ENCODE results near the gene CPLANE1.
"Not testable (repeated sequence)": the region's sequence is repeated elsewhere in the genome, so short reads cannot be mapped to it uniquely, and the experiment has no call there.

The CPLANE1 gene

DNA sequence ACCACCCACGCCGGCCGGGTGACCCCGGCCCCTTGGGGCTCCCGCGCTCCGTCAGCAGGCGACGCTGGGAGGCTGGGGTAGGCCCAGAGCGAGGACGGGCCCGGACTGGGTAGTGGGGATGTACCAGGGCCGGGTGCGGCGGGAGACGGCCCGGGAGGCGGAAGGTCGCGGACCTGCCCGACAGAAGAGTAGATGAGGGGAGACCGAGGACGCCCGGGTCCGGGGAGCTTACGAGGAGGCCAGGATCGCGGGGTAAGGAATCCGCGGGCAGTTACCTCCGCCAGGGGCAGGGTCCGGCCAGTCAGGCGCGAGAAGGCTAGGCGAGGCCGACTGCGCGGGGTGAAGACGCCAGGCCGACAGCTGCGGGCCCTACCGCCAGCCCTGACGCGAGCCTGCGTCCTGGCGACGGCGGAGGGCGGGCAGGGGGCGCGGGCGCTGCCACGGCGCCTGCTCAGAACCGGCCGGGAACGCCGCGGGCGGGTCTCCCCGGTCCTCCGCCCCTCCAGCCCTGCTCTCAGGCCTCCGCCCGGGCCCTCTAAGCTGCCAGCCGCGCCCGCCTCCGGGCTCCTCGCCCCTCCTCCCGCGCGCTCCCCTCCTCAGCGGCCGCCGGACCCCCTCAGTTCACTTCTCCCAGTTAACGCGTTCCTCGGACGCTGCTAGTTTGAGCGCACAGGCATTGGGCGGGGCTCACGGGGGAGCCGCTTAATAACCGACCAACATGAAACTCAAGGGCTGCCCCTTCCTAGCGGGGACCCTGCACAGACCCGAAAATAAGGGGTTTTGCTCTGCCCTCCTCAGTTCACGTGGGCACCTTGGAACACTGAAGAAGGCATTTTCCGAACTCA is at the start of gene CPLANE1:
CPLANE1 (minus strand) TSS at position 407 of the 845 bp plus-strand sequence. CDS start 1,678 bp downstream, outside the sequence.
- Histone ChIP-seq H2AFZ (peak within 1 kb of the TSS; percentile 100), H3K27me3 (ENCODE audit: control insufficient read depth, insufficient read depth, low read length) (no peaks in the 10 kb centered on the region), H3K4me3 (ENCODE audit: low read depth, low read length) (peak within 1 kb of the TSS; percentile 83), H3K9ac (peak within 1 kb of the TSS; percentile 49), H3K36me3 (ENCODE audit: control insufficient read depth, insufficient read depth, low read length) (no peaks in the 10 kb centered on the region), H3K27ac (peak within 1 kb of the TSS; percentile 84), H3K4me2 (ENCODE audit: low read length) (peak within 1 kb of the TSS; percentile 94), H3K79me2 (peaks cover 4% of the 10 kb centered on the region), H3K9me3 (ENCODE audit: control insufficient read depth, low read length) (no peaks in the 10 kb centered on the region), H3K4me1 (peaks cover 8% of the 10 kb centered on the region)
- TF ChIP-seq, protein P1, sequence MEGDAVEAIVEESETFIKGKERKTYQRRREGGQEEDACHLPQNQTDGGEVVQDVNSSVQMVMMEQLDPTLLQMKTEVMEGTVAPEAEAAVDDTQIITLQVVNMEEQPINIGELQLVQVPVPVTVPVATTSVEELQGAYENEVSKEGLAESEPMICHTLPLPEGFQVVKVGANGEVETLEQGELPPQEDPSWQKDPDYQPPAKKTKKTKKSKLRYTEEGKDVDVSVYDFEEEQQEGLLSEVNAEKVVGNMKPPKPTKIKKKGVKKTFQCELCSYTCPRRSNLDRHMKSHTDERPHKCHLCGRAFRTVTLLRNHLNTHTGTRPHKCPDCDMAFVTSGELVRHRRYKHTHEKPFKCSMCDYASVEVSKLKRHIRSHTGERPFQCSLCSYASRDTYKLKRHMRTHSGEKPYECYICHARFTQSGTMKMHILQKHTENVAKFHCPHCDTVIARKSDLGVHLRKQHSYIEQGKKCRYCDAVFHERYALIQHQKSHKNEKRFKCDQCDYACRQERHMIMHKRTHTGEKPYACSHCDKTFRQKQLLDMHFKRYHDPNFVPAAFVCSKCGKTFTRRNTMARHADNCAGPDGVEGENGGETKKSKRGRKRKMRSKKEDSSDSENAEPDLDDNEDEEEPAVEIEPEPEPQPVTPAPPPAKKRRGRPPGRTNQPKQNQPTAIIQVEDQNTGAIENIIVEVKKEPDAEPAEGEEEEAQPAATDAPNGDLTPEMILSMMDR (IDR thresholded peaks at IDR 0.05), result peak; percentile 20

GRCh38 chr5:37296313-37296712 is 47.1 kb upstream of the CPLANE1 start:
- H3K27ac ChIP-seq; H3K9ac ChIP-seq; H3K4me3 ChIP-seq (ENCODE audit: low read depth, low read length); H3K36me3 ChIP-seq (ENCODE audit: control insufficient read depth, insufficient read depth, low read length); H3K79me2 ChIP-seq; H3K4me1 ChIP-seq; H3K4me2 ChIP-seq (ENCODE audit: low read length); H3K27me3 ChIP-seq (ENCODE audit: control insufficient read depth, insufficient read depth, low read length); H3K9me3 ChIP-seq (ENCODE audit: control insufficient read depth, low read length); H2AFZ ChIP-seq: not testable (repeated sequence)

GRCh38 chr5:37283214-37283820 is 34.1 kb upstream of the CPLANE1 start:
- no peaks in the 10 kb centered on the region for H3K4me1 ChIP-seq
- no peak overlapping the region for H3K4me3 ChIP-seq (ENCODE audit: low read depth, low read length)
- no peak overlapping the region for H3K4me2 ChIP-seq (ENCODE audit: low read length)
- H3K79me2 ChIP-seq, result no peaks in the 10 kb centered on the region
- no peaks in the 10 kb centered on the region for H3K27me3 ChIP-seq (ENCODE audit: control insufficient read depth, insufficient read depth, low read length)
- H2AFZ ChIP-seq, result no peak overlapping the region
- no peaks in the 10 kb centered on the region for H3K36me3 ChIP-seq (ENCODE audit: control insufficient read depth, insufficient read depth, low read length)
- H3K9ac ChIP-seq, result no peak overlapping the region
- TF ChIP-seq, protein P1 (IDR thresholded peaks at IDR 0.05), result no peak
- no peaks in the 10 kb centered on the region for H3K9me3 ChIP-seq (ENCODE audit: control insufficient read depth, low read length)
- H3K27ac ChIP-seq, result no peak overlapping the region

GRCh38 chr5:37275511-37275910 is 26.3 kb upstream of the CPLANE1 start:
- H3K4me1 ChIP-seq, result no peaks in the 10 kb centered on the region
- no peak overlapping the region for H3K4me3 ChIP-seq (ENCODE audit: low read depth, low read length)
- no peak overlapping the region for H3K4me2 ChIP-seq (ENCODE audit: low read length)
- no peak overlapping the region for H2AFZ ChIP-seq
- no peaks in the 10 kb centered on the region for H3K9me3 ChIP-seq (ENCODE audit: control insufficient read depth, low read length)
- H3K27me3 ChIP-seq (ENCODE audit: control insufficient read depth, insufficient read depth, low read length), result no peaks in the 10 kb centered on the region
- H3K79me2 ChIP-seq, result no peaks in the 10 kb centered on the region
- TF ChIP-seq, protein P1 (IDR thresholded peaks at IDR 0.05), result no peak
- H3K36me3 ChIP-seq (ENCODE audit: control insufficient read depth, insufficient read depth, low read length), result no peaks in the 10 kb centered on the region
- no peak overlapping the region for H3K27ac ChIP-seq
- no peak overlapping the region for H3K9ac ChIP-seq

DNA sequence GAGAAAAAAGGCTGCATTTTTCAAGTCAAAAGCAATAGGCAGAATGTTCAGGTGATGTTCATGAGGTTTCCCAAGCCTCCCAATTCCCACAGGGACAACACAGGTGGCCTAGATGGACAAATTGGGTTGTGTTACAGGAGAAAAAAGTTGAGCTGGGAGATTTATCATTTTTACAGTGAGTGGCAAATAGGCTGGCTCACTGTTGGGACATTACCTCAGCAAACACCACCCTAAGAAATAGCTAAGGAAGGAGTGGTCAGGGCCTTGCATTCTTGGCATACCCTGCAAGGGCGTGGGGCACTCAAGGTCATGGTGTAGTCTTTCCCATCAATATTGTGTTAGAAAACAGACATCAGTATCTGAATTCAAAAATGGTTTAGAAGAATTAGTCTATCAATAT is 23.3 kb upstream of the CPLANE1 start:
- Histone ChIP-seq H3K79me2 (no peaks in the 10 kb centered on the region), H3K9me3 (ENCODE audit: control insufficient read depth, low read length) (no peaks in the 10 kb centered on the region), H3K27ac (no peak overlapping the region), H3K9ac (no peak overlapping the region), H3K4me3 (ENCODE audit: low read depth, low read length) (no peak overlapping the region), H3K4me1 (no peaks in the 10 kb centered on the region), H2AFZ (no peak overlapping the region), H3K4me2 (ENCODE audit: low read length) (no peak overlapping the region), H3K36me3 (ENCODE audit: control insufficient read depth, insufficient read depth, low read length) (no peaks in the 10 kb centered on the region), H3K27me3 (ENCODE audit: control insufficient read depth, insufficient read depth, low read length) (no peaks in the 10 kb centered on the region)
- TF ChIP-seq, protein P1 (IDR thresholded peaks at IDR 0.05), result no peak

GRCh38 chr5:37268100-37268499 is 18.9 kb upstream of the CPLANE1 start:
- not testable (repeated sequence) for H3K4me2 ChIP-seq (ENCODE audit: low read length); H3K9me3 ChIP-seq (ENCODE audit: control insufficient read depth, low read length); H3K79me2 ChIP-seq; H3K27me3 ChIP-seq (ENCODE audit: control insufficient read depth, insufficient read depth, low read length); H3K4me1 ChIP-seq; H3K9ac ChIP-seq; H2AFZ ChIP-seq; H3K27ac ChIP-seq; H3K36me3 ChIP-seq (ENCODE audit: control insufficient read depth, insufficient read depth, low read length); H3K4me3 ChIP-seq (ENCODE audit: low read depth, low read length)
